MCF 10A (cell line): ENCODE results near the gene SLC38A6. TPM values are rescaled to one million over a fixed set of nuclear protein-coding genes. Genes with fewer than 3 reads are reported as not detected.

Source experiments
- BruUV-seq: library from RNA; stranded (reverse); fragments of 400-500 nt; replicated peaks from 2 replicates; lab custom pipeline; 2021; lab: Mats Ljungman, UMichigan
- CTCF ChIA-PET: fragments of 300-600 bp; sonication (Branson Sonifier 250); formaldehyde crosslinking; extraction: SDS; loops from one replicate; lab custom pipeline; 2021; ENCODE audit warnings: antibody characterized with exemption, inconsistent platforms; lab: Yijun Ruan, JAX
- POLR2A ChIA-PET: fragments of 300-600, 350-650 bp; sonication (Branson Sonifier 250); formaldehyde crosslinking; extraction: SDS; loops from one replicate; lab custom pipeline; 2020; ENCODE audit warnings: antibody characterized with exemption, inconsistent platforms; lab: Yijun Ruan, JAX
- DNase-seq: peaks from one replicate; pipeline ENCODE4 v3.0.0-alpha.2; 2018; ENCODE audit not compliant: unreplicated experiment
- H3K27ac Mint-ChIP-seq: one replicate; pipeline ENCODE4 v1.8.0; 2022; ENCODE audit warnings: mild to moderate bottlenecking, low read depth, mixed read lengths; ENCODE audit not compliant: unreplicated experiment
- H3K27me3 Mint-ChIP-seq: one replicate; pipeline ENCODE4 v1.8.0; 2022; ENCODE audit warnings: mixed read lengths; ENCODE audit not compliant: insufficient read depth, unreplicated experiment
- H3K36me3 Mint-ChIP-seq: one replicate; pipeline ENCODE4 v1.8.0; 2022; ENCODE audit warnings: mild to moderate bottlenecking, moderate library complexity, mixed read lengths; ENCODE audit not compliant: insufficient read depth, unreplicated experiment
- H3K4me1 Mint-ChIP-seq: one replicate; pipeline ENCODE4 v1.8.0; 2022; ENCODE audit warnings: mixed read lengths; ENCODE audit not compliant: insufficient read depth, unreplicated experiment
- H3K4me3 Mint-ChIP-seq: one replicate; pipeline ENCODE4 v1.8.0; 2022; ENCODE audit warnings: mild to moderate bottlenecking, moderate library complexity, mixed read lengths; ENCODE audit not compliant: unreplicated experiment
- H3K9me3 Mint-ChIP-seq: one replicate; pipeline ENCODE4 v1.8.0; 2022; ENCODE audit warnings: mixed read lengths; ENCODE audit not compliant: unreplicated experiment
- intact Hi-C: fragments of 100-400 bp; cut with micrococcal nuclease; formaldehyde crosslinking; loops from 2 replicates; pipeline ENCODE4 v1.14.1; 2022
- total RNA-seq: library from RNA; stranded (reverse); gene quantifications from 2 replicates; pipeline ENCODE4 v1.2.3, GENCODE V29; 2022
- TF ChIP-seq, protein P1 (sequence below): fragments of 200-600 bp; IDR thresholded peaks from one replicate; pipeline ENCODE4 v1.8.0; 2022; ENCODE audit warnings: antibody characterized with exemption, mild to moderate bottlenecking; ENCODE audit not compliant: unreplicated experiment

The SLC38A6 gene
- total RNA-seq, 1 experiment from 2014 or later: 7.9 TPM

DNA sequence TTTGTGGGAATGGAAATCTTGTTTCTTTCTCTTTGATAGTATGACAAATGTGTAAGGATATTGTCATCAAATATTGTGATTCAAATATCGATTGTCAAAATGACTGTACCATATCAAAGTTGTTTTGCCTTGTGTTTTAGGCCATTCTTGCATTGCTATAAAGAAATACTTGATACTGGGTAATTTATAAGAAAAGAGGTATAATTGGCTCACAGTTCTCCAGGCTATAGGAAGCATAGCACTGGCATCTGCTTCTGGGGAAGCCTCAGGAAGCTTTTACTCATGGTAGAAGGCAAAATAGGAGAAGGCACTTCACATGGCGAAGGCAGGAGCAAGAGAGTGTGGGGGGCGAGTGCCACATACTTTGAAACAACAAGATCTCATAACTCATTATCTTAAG, 8.0 kb upstream of the SLC38A6 start:
- CTCF ChIA-PET: no interaction called here
- H3K4me3 Mint-ChIP-seq: no peak overlapping the region

DNA sequence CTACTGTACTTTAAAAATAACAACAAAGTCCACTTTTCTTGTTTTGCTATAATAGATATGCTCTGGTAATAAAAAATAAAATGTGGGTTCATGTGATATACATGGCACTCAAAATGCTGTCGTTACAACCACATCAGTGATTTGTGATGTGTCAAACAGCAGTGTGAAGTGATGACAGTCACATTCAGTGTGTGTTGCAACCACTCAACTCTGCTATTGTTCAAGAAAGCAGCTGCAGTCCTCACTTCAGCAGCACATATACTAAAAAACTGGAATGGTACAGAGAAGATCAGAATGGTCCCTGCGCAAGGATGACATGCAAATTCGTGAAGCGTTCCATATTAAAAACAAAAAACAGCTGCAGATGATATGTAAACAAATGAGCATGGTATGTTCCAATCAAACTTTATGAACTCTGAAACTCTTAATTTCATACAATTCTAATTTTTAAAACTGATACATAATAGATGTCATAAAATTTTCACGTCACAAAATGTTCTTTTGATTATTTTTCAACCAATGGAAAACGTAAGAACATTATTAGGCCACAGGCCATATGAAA, 6.9 kb upstream of the SLC38A6 start:
- DNase-seq: no peak
- no peaks in the 10 kb centered on the region for H3K9me3 Mint-ChIP-seq
- POLR2A ChIA-PET: no interaction called here
- TF ChIP-seq, protein P1, sequence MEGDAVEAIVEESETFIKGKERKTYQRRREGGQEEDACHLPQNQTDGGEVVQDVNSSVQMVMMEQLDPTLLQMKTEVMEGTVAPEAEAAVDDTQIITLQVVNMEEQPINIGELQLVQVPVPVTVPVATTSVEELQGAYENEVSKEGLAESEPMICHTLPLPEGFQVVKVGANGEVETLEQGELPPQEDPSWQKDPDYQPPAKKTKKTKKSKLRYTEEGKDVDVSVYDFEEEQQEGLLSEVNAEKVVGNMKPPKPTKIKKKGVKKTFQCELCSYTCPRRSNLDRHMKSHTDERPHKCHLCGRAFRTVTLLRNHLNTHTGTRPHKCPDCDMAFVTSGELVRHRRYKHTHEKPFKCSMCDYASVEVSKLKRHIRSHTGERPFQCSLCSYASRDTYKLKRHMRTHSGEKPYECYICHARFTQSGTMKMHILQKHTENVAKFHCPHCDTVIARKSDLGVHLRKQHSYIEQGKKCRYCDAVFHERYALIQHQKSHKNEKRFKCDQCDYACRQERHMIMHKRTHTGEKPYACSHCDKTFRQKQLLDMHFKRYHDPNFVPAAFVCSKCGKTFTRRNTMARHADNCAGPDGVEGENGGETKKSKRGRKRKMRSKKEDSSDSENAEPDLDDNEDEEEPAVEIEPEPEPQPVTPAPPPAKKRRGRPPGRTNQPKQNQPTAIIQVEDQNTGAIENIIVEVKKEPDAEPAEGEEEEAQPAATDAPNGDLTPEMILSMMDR: no peak
- H3K4me3 Mint-ChIP-seq: no peak overlapping the region
- no peak overlapping the region for H3K27ac Mint-ChIP-seq
- peaks cover 49% of the 10 kb centered on the region for H3K36me3 Mint-ChIP-seq
- BruUV-seq: no TSS peak
- H3K27me3 Mint-ChIP-seq: no peaks in the 10 kb centered on the region
- peaks cover 5% of the 10 kb centered on the region for H3K4me1 Mint-ChIP-seq
- intact Hi-C loops: no loop called here
- CTCF ChIA-PET: no interaction called here

More for the DNA sequence above, 8.0 kb upstream of the SLC38A6 start:
- intact Hi-C loops: no loop called here
- H3K9me3 Mint-ChIP-seq: no peaks in the 10 kb centered on the region
- TF ChIP-seq, protein P1: no peak
- H3K27me3 Mint-ChIP-seq: no peaks in the 10 kb centered on the region
- H3K27ac Mint-ChIP-seq: no peak overlapping the region
- POLR2A ChIA-PET: no interaction called here
- H3K4me1 Mint-ChIP-seq: peaks cover 4% of the 10 kb centered on the region
- BruUV-seq: no TSS peak
- H3K36me3 Mint-ChIP-seq: peaks cover 49% of the 10 kb centered on the region
- no peak for DNase-seq

DNA sequence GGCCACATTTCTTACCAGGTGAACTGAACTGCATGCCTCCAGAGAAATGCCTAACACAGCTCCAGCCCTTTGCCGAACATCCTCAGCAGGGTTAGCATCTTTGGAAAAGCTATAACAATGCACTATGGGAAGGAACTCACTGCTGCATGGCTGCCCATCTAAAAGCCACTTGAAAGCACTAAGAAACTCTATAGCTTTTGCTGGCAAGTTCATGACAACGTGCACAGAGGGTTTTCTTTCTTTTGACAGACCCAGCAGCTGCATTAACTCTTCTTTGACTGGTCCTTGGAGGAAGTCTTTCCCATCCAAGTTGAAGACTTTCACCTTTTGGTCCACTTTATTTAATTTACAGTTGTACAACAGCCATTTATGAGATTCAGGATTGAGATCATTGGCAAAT, 5.5 kb upstream of the SLC38A6 start:
- Mint-ChIP-seq H3K27me3 (no peaks in the 10 kb centered on the region), H3K36me3 (peaks cover 49% of the 10 kb centered on the region), H3K4me1 (peaks cover 10% of the 10 kb centered on the region), H3K27ac (no peak overlapping the region), H3K9me3 (no peaks in the 10 kb centered on the region), H3K4me3 (no peak overlapping the region)
- TF ChIP-seq, protein P1: no peak
- ChIA-PET POLR2A (no interaction called here), CTCF (no interaction called here)
- intact Hi-C loops: no loop called here
- BruUV-seq: no TSS peak
- DNase-seq: no peak

DNA sequence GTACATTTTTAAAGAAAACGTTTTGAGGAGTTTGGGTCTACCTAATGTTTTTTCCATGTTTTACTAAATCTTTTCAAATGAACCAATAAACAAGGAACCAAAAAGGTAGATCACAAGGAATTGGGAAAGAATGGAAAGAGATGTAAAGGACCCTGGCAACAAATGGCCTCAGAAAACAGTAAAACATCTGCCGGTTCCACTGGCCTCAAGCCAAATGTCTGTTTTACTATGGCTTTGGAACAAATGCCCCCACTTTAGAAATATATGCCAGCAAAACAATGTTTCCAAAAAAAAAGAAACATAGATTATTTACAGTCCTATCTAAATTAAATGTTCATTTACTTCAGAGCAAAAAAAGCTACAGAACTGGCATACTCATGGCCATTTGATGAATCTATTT, 3.2 kb upstream of the SLC38A6 start:
- CTCF ChIA-PET: interaction anchor here (0.6 kb wide), 1 partner anchor 145 kb away, joined by 3 read pairs; no protein-coding TSS in a partner anchor
- no peaks in the 10 kb centered on the region for H3K9me3 Mint-ChIP-seq
- peak overlapping the region; percentile 44 for H3K4me3 Mint-ChIP-seq

More for the DNA sequence above, 3.2 kb upstream of the SLC38A6 start:
- no TSS peak for BruUV-seq
- POLR2A ChIA-PET: interaction anchor here (0.6 to 5.1 kb wide), 3 partner anchors 244 to 257 kb away, joined by 3 to 45 read pairs (median 3); partner anchors contain the start of gene SIX4
- intact Hi-C loops: no loop called here
- Mint-ChIP-seq H3K27me3 (no peaks in the 10 kb centered on the region), H3K27ac (peak overlapping the region; percentile 51), H3K36me3 (peaks cover 36% of the 10 kb centered on the region), H3K4me1 (peaks cover 13% of the 10 kb centered on the region)
- no peak for DNase-seq
- TF ChIP-seq, protein P1: no peak
